HG03575 (cell line): ENCODE data around the gene DDX39A.
"Not testable (repeated sequence)": the region's sequence is repeated elsewhere in the genome, so short reads cannot be mapped to it uniquely, and the experiment has no call there.

Source experiments
- ATAC-seq: cut with Tn5 transposase; IDR thresholded peaks from one replicate; pipeline ENCODE4 v1.9.1; 2021; ENCODE audit not compliant: unreplicated experiment, insufficient number of reproducible peaks, low FRiP score; ENCODE audit errors: extremely low read depth

Gene DDX39A

DNA sequence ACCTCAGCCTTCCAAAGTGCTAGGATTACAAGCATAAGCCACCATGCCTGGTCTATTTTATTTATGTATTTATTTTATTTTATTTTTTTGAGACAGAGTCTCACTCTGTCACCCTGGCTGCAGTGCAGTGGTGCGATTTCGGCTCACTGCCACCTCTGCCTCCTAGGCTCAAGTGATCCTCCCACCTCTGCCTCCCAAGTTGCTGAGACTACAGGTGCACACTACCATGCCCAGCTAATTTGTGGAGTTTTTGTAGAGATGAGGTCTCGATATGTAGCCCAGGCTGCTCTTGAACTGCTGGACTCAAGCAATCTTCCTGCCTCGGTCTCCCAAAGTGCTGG, 48.2 kb downstream of the DDX39A start:
- ATAC-seq: no peak

DNA sequence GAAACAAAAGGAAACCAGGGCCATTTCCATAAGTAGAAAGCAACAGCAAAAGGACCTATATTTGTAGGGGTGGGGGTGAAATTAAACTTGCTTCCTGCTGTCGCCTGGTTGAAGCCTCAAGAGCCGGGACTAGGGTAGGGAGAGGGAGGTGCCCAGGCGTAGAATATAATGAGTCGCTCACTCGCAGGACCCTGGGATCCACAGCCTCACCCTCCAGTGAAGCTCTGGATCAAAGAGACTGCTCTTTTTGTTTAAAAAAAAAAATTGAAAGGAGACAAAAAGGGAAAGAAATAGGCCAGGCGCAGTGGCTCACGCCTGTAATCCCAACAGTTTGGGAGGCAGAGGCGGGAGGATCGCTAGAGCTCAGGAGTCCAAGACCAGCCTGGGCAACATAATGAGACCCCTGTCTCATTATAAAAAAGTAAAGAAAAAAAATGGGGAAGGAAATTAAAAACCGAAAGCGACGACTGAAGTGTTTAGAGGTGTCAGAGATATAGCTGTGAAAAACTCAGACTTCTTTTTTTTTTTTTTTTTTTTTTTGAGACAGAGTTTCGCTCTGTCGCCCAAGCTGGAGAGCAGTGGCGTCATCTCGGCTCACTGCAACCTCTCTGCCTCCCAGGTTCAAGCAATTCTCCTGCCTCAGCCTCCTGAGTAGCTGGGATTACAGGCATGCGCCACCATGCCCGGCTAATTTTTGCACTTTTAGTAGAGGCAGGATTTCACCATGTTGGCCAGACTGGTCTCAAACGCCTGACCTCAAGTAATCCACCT, 48.8 kb downstream of the DDX39A start:
- ATAC-seq: no peak

DNA sequence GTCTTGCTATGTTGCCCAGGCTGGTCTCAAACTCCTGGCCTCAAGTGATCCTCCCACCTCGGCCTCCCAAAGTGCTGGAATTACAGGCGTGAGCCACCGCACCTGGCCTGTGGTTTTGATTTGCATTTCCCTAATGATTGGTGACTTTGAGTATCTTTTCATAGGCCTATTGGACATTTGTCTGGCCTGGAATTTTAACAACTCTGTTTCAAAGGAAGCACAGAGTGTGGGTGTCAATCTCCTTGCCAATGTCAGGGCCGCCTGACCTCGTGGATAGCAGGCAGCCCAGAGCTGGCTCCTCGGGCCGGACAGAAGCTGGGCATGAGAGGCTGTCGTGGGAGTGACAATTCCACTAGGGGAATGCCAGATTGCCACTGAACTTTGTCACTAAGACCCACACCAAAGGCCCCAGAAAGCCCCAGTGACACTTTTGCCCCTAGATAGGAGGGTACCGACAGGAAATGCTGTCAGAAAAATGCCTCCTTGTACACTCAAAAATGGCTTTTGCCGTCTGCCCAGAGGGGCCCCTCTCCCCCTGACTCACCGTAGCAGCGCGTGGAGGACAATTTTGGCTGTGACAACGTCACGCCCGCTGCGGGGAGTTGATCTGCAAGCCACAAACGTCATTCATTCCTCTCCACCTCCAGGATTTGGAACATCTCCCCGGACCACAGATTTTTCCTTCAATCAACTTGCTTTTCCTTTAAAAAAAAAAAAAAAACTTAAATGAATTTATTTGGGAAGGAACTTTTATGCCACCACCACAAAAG, 49.6 kb downstream of the DDX39A start:
- no peak for ATAC-seq

DNA sequence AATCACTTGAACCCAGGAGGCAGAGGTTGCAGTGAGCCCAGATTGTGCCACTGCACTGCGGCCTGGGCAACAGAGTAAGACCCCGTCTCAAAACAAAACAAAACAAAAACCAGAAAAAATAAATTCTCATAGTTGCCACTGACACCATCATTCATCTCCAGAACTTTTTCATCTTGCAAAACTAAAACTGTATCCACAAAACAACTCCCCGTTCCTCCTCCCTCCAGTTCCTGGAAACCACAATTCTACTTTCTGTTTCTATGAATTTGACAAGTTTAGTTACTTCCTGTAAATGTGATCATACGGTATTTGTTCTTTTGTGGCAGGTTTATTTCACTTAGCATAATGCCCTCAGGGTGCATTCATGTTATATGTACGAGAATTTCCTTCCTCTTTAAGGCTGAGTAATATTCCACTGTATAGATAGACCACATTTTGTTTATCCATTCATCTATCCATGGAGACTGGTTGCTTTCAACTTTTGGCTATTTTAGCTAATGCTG, 51.1 kb downstream of the DDX39A start:
- no peak for ATAC-seq

DNA sequence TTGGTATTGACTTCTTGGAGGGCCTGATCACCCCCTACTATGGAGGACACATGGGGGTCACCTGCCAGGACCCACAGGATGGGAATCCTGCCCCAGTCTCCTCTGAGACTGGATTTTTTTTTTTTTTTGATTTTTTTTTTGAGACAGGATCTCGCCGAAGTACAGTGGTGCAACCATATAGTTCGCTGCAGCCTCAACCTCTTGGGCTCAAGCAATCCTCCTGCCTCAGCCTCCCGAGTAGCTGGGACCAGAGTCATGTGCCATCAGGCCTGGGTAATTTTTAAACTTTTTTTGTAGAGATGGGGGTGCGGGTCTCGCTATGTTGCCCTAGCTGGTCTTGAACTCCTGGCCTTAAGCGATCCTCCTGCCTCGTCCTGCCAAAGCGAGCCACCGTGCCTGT, 52.1 kb downstream of the DDX39A start:
- no peak for ATAC-seq

DNA sequence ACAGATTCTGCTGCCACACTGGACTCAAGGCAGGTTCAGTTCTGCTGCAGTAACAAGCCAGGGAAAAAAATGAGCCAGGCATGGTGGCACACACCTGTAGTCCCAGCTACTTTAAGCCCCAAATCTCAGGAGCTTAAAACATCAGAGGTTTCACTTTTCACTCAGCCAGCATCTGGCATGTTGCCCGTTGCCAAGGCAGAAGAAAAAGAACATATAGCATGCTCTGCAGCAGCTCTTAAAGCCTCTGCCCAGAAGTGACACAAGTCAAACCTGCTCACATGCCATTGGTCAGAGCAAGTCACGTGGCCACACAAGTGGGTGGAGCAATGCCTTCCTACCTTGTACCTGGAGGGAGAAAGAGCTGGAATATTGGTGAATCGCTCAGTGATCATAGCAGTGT, 52.6 kb downstream of the DDX39A start:
- no peak for ATAC-seq

DNA sequence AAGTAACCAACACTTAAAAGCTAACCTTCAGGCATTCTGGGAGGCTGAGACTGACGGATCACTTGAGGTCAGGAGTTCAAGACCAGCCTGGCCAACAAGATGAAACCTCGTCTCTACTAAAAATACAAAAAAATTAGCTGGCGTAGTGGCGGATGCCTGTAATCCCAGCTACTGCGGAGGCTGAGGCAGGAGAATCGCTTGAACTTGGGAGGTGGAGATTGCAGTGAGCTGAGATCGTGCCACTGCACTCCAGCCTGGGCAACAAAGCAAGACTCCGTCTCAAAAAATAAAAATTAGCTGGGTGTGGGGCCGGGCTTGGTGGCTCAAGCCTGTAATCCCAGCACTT, 55.1 kb downstream of the DDX39A start:
- not testable (repeated sequence) for ATAC-seq

DNA sequence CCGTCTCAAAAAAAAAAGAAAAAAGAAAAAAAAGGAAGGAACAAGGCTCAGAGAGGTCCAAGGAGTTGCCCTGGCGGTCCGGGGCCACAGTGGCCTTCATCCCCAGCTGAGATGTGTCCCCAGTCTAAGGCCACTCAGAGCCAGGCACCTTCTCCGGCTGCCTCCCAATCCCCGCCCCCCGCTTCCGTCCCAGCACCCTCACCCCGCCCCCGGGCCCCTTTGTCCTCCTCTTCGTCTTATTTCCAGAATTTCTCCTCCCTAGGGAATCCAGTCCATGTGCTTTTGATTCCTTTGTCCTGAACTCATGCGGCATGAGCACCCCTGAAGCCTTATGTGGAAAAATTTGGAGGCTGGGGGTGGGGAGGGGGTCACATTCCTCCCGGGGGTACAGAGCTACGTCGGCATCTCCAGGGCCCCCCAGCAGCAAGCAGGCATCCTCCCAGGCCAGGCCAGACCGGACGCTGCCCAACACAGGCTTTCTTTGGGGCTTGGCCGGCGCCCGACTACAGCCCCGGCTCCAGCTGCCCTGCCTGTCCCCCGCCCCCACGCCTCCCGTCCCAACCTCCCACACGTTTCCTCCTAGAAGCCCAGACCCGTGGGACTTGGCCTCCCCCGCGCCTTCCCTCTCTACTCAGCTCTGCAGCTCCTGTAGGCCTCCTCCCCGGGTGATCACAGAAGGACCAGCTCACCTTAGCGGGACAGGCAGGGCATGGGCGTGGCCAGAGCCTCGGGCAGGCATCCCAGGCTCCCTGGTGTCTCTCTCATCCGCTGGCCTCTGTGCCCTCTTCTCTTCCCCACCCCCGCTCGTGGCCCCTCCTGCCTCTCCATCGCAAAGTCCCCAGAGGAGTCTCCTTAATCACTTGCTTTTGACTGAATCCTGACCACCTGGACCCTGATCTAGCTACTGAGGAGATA, 55.7 kb downstream of the DDX39A start:
- no peak for ATAC-seq

DNA sequence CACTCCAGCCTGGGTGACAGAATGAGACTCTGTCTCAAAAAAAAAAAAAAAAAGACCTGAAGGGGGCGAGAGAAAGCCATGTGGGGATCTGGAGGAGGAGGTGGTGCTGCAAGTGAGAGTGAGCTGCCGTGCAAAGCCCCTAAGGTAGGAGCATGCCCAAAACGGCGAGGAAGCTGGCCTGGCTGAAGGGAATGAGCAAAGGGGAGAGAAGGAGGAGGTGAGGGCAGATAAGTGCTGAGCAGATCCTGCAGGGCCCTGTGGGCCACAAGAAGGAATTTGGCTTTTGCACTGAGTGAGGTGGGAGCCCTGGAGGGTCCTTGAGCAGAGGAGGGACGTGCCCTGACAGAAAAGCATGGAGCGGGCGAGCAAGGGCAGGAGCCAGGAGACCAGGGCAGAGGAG, 57.3 kb downstream of the DDX39A start:
- no peak for ATAC-seq
